ENCODE results near the gene RPL35.

DNA sequence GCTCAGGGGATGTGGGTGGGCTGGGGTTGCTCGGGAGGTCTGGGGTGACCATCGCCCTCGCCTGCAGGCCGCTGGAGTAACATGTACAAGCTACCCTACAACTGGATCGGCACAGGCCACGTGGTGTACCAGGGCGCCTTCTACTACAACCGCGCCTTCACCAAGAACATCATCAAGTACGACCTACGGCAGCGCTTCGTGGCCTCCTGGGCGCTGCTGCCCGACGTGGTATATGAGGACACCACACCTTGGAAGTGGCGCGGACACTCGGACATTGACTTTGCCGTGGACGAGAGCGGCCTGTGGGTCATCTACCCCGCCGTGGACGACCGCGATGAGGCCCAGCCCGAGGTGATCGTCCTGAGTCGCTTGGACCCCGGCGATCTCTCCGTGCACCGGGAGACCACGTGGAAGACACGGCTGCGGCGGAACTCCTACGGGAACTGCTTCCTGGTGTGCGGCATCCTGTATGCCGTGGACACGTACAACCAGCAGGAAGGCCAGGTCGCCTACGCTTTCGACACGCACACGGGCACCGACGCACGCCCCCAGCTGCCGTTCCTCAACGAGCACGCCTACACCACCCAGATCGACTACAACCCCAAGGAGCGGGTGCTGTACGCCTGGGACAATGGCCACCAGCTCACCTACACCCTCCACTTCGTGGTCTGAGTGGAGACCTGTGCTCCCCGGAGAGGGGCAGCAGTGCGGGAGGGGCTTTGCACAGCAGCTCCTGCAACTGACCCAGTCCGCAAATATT lies 51.8 kb downstream of the RPL35 start:
- TF ChIP-seq, protein P1, sequence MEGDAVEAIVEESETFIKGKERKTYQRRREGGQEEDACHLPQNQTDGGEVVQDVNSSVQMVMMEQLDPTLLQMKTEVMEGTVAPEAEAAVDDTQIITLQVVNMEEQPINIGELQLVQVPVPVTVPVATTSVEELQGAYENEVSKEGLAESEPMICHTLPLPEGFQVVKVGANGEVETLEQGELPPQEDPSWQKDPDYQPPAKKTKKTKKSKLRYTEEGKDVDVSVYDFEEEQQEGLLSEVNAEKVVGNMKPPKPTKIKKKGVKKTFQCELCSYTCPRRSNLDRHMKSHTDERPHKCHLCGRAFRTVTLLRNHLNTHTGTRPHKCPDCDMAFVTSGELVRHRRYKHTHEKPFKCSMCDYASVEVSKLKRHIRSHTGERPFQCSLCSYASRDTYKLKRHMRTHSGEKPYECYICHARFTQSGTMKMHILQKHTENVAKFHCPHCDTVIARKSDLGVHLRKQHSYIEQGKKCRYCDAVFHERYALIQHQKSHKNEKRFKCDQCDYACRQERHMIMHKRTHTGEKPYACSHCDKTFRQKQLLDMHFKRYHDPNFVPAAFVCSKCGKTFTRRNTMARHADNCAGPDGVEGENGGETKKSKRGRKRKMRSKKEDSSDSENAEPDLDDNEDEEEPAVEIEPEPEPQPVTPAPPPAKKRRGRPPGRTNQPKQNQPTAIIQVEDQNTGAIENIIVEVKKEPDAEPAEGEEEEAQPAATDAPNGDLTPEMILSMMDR (IDR thresholded peaks at IDR 0.05), result no peak
- no peak for TF ChIP-seq POLR2A (IDR thresholded peaks at IDR 0.05)
